GM19463 (cell line): ENCODE measurements around the gene NR4A3.

ENCODE experiments used
- ATAC-seq: cut with Tn5 transposase; IDR thresholded peaks from one replicate; pipeline ENCODE4 v1.9.1; 2021; ENCODE audit warnings: mild to moderate bottlenecking, moderate library complexity; ENCODE audit not compliant: unreplicated experiment

The NR4A3 gene

GRCh38 chr9:99813739-99814138, 7.9 kb upstream of the NR4A3 start:
- ATAC-seq: no peak

GRCh38 chr9:99814359-99814758, 7.3 kb upstream of the NR4A3 start:
- no peak for ATAC-seq

- ATAC-seq: no peak
Observed at GRCh38 chr9:99816392-99816791, 5.3 kb upstream of the NR4A3 start.

GRCh38 chr9:99818500-99818899, 3.2 kb upstream of the NR4A3 start:
- no peak for ATAC-seq

- ATAC-seq: peak; percentile 55
Observed at GRCh38 chr9:99819123-99819855, 2.4 kb upstream of the NR4A3 start.

GRCh38 chr9:99819856-99820684, 1.6 kb upstream of the NR4A3 start:
- ATAC-seq: peak; percentile 36

GRCh38 chr9:99820685-99821395, 845 bp upstream of the NR4A3 start:
- ATAC-seq: no peak

GRCh38 chr9:99822109-99822805, 572 bp downstream of the NR4A3 start:
- no peak for ATAC-seq

- ATAC-seq: no peak
Observed at GRCh38 chr9:99822806-99823591, 1.3 kb downstream of the NR4A3 start.

- ATAC-seq: no peak
Observed at GRCh38 chr9:99823681-99824377, 2.1 kb downstream of the NR4A3 start.

GRCh38 chr9:99824378-99825171, 2.9 kb downstream of the NR4A3 start:
- ATAC-seq: no peak

GRCh38 chr9:99825172-99826046, 3.7 kb downstream of the NR4A3 start:
- no peak for ATAC-seq

GRCh38 chr9:99826579-99826978, 4.9 kb downstream of the NR4A3 start:
- no peak for ATAC-seq

GRCh38 chr9:99827244-99827643, 5.6 kb downstream of the NR4A3 start:
- ATAC-seq: no peak

- no peak for ATAC-seq
Observed at GRCh38 chr9:99828054-99828416, 6.3 kb downstream of the NR4A3 start.

GRCh38 chr9:99828417-99829176, 6.9 kb downstream of the NR4A3 start:
- no peak for ATAC-seq

GRCh38 chr9:99831857-99832557, 10.3 kb downstream of the NR4A3 start:
- no peak for ATAC-seq
